WTC11 (cell line): ENCODE results near the gene FHIT. TPM values are rescaled to one million over a fixed set of nuclear protein-coding genes. Genes with fewer than 3 reads are reported as not detected.

Source experiments
- ATAC-seq: fragments of 200-7000 bp; cut with Tn5 transposase; 2 replicates; pipeline ENCODE4 v1.10.0; 2021; ENCODE audit warnings: mild to moderate bottlenecking, moderate library complexity
- CTCF ChIA-PET: fragments of 300-600 bp; sonication (Branson Sonifier 250); formaldehyde crosslinking; loops from one replicate; lab custom pipeline; 2021; ENCODE audit warnings: antibody characterized with exemption; lab: Charles Lee
- POLR2A ChIA-PET: fragments of 350-600 bp; sonication (Branson Sonifier 250); formaldehyde crosslinking; loops from one replicate; lab custom pipeline; 2021; ENCODE audit warnings: antibody characterized with exemption; lab: Charles Lee
- DNase-seq: peaks from one replicate; pipeline ENCODE4 v3.0.0; 2021; ENCODE audit warnings: low spot score
- H3K27ac Mint-ChIP-seq: 2 replicates; pipeline ENCODE4 v1.8.0; 2021; ENCODE audit warnings: mixed read lengths
- H3K27me3 Mint-ChIP-seq: 2 replicates; pipeline ENCODE4 v1.8.0; 2021; ENCODE audit warnings: low read depth, mild to moderate bottlenecking, moderate library complexity, mixed read lengths
- H3K36me3 Mint-ChIP-seq: 2 replicates; pipeline ENCODE4 v1.8.0; 2021; ENCODE audit warnings: mixed read lengths
- H3K4me1 Mint-ChIP-seq: 2 replicates; pipeline ENCODE4 v1.8.0; 2022; ENCODE audit warnings: mixed read lengths
- H3K4me3 Mint-ChIP-seq: 2 replicates; pipeline ENCODE4 v1.8.0; 2021; ENCODE audit warnings: mild to moderate bottlenecking, moderate library complexity, mixed read lengths
- H3K9me3 Mint-ChIP-seq: 2 replicates; pipeline ENCODE4 v1.8.0; 2021; ENCODE audit warnings: mixed read lengths
- CDX4 ChIP-seq: fragments of 250-450 bp; sonication (Bioruptor Pico); IDR thresholded peaks from 2 replicates; pipeline ENCODE4 v1.9.0; 2021; ENCODE audit warnings: moderate library complexity, mild to moderate bottlenecking, inconsistent platforms, borderline replicate concordance
- E2F4 ChIP-seq: sonication (generic); formaldehyde crosslinking; IDR thresholded peaks from 2 replicates; pipeline ENCODE4 v1.8.1; 2022; ENCODE audit warnings: low read depth, mild to moderate bottlenecking, moderate library complexity, missing genetic modification reagents, borderline replicate concordance
- FOXK1 ChIP-seq: sonication (generic); formaldehyde crosslinking; IDR thresholded peaks from 2 replicates; pipeline ENCODE4 v1.8.0; 2022; ENCODE audit warnings: mild to moderate bottlenecking, moderate library complexity, missing genetic modification reagents
- GRHL2 ChIP-seq: fragments of 250-450 bp; sonication (Bioruptor Pico); IDR thresholded peaks from 2 replicates; pipeline ENCODE4 v1.8.0; 2022; ENCODE audit warnings: mild to moderate bottlenecking, moderate library complexity; ENCODE audit not compliant: insufficient replicate concordance, severe bottlenecking
- NR1H2 ChIP-seq: sonication (generic); formaldehyde crosslinking; IDR thresholded peaks from 2 replicates; pipeline ENCODE4 v1.9.0; 2021; ENCODE audit warnings: mild to moderate bottlenecking, moderate library complexity, missing genetic modification reagents
- OVOL2 ChIP-seq: fragments of 250-450 bp; sonication (Bioruptor Pico); IDR thresholded peaks from 2 replicates; pipeline ENCODE4 v1.9.0; 2021; ENCODE audit warnings: mild to moderate bottlenecking, borderline replicate concordance
- SOX15 ChIP-seq: fragments of 250-450 bp; sonication (Bioruptor Pico); IDR thresholded peaks from 2 replicates; pipeline ENCODE4 v1.9.0; 2021; ENCODE audit warnings: mild to moderate bottlenecking
- USF2 ChIP-seq: sonication (generic); formaldehyde crosslinking; IDR thresholded peaks from 2 replicates; pipeline ENCODE4 v1.8.1; 2023; ENCODE audit warnings: mild to moderate bottlenecking, missing genetic modification reagents, moderate library complexity
- ZNF138 ChIP-seq: sonication (generic); formaldehyde crosslinking; conservative IDR thresholded peaks from 2 replicates; pipeline ENCODE4 v1.8.1; 2022; ENCODE audit warnings: mild to moderate bottlenecking, moderate library complexity, missing genetic modification reagents
- ZNF281 ChIP-seq: sonication (generic); formaldehyde crosslinking; IDR thresholded peaks from 2 replicates; pipeline ENCODE4 v1.8.0; 2023; ENCODE audit warnings: mild to moderate bottlenecking, missing genetic modification reagents
- total RNA-seq: library from RNA; stranded (reverse); gene quantifications from 3 replicates; pipeline ENCODE4 v1.2.3, GENCODE V29; 2021
- TF ChIP-seq, protein P1 (sequence below): sonication (generic); formaldehyde crosslinking; IDR thresholded peaks from 2 replicates; pipeline ENCODE4 v1.8.1; 2023; ENCODE audit warnings: mild to moderate bottlenecking, missing genetic modification reagents
- TF ChIP-seq, protein P2 (sequence below): fragments of 250-450 bp; sonication (Bioruptor Pico); IDR thresholded peaks from 2 replicates; pipeline ENCODE4 v1.8.0; 2021; ENCODE audit warnings: mild to moderate bottlenecking
- TF ChIP-seq, protein P3 (sequence below): sonication (generic); formaldehyde crosslinking; IDR thresholded peaks from 2 replicates; pipeline ENCODE4 v1.8.1; 2022; ENCODE audit warnings: mild to moderate bottlenecking, missing genetic modification reagents, moderate library complexity, borderline replicate concordance

The FHIT gene
- total RNA-seq, 1 experiment from 2014 or later = 2.6 TPM

- Mint-ChIP-seq H3K4me1 (peaks cover 7% of the 10 kb centered on the region), H3K9me3 (peaks cover 7% of the 10 kb centered on the region), H3K36me3 (no peaks in the 10 kb centered on the region), H3K4me3 (no peak overlapping the region), H3K27ac (no peak overlapping the region), H3K27me3 (no peaks in the 10 kb centered on the region)
- ChIA-PET CTCF (no interaction called here), POLR2A (no interaction called here)
- TF ChIP-seq FOXK1 = no peak
- TF ChIP-seq, protein P1, sequence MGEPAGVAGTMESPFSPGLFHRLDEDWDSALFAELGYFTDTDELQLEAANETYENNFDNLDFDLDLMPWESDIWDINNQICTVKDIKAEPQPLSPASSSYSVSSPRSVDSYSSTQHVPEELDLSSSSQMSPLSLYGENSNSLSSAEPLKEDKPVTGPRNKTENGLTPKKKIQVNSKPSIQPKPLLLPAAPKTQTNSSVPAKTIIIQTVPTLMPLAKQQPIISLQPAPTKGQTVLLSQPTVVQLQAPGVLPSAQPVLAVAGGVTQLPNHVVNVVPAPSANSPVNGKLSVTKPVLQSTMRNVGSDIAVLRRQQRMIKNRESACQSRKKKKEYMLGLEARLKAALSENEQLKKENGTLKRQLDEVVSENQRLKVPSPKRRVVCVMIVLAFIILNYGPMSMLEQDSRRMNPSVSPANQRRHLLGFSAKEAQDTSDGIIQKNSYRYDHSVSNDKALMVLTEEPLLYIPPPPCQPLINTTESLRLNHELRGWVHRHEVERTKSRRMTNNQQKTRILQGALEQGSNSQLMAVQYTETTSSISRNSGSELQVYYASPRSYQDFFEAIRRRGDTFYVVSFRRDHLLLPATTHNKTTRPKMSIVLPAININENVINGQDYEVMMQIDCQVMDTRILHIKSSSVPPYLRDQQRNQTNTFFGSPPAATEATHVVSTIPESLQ (CRISPR knock-in tag) = no peak
- TF ChIP-seq ZNF281 (CRISPR knock-in tag) = no peak
- TF ChIP-seq, protein P2, sequence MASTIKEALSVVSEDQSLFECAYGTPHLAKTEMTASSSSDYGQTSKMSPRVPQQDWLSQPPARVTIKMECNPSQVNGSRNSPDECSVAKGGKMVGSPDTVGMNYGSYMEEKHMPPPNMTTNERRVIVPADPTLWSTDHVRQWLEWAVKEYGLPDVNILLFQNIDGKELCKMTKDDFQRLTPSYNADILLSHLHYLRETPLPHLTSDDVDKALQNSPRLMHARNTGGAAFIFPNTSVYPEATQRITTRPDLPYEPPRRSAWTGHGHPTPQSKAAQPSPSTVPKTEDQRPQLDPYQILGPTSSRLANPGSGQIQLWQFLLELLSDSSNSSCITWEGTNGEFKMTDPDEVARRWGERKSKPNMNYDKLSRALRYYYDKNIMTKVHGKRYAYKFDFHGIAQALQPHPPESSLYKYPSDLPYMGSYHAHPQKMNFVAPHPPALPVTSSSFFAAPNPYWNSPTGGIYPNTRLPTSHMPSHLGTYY (CRISPR knock-in tag) = no peak
- no peak for TF ChIP-seq CDX4 (CRISPR knock-in tag)
- no peak for TF ChIP-seq SOX15 (CRISPR knock-in tag)
- ATAC-seq (no peak), DNase-seq (no peak)
Measured at GRCh38 chr3:60803216-60804173, 447.8 kb downstream of the FHIT start.

- ChIA-PET CTCF (no interaction called here), POLR2A (no interaction called here)
- peaks cover 7% of the 10 kb centered on the region for H3K9me3 Mint-ChIP-seq
- H3K27me3 Mint-ChIP-seq = no peaks in the 10 kb centered on the region
- peaks cover 7% of the 10 kb centered on the region for H3K4me1 Mint-ChIP-seq
- H3K4me3 Mint-ChIP-seq = no peak overlapping the region
- ATAC-seq = no peak
- DNase-seq = no peak
- H3K36me3 Mint-ChIP-seq = no peaks in the 10 kb centered on the region
- TF ChIP-seq NR1H2 (CRISPR knock-in tag) (no peak), ZNF138 (CRISPR knock-in tag) (no peak), E2F4 (CRISPR knock-in tag) (no peak), USF2 (CRISPR knock-in tag) (0 out of 2 replicates have a peak, but pooled peaks have one; percentile 14), GRHL2 (CRISPR knock-in tag) (no peak), OVOL2 (CRISPR knock-in tag) (no peak), FOXK1 (no peak)
- TF ChIP-seq, protein P3, sequence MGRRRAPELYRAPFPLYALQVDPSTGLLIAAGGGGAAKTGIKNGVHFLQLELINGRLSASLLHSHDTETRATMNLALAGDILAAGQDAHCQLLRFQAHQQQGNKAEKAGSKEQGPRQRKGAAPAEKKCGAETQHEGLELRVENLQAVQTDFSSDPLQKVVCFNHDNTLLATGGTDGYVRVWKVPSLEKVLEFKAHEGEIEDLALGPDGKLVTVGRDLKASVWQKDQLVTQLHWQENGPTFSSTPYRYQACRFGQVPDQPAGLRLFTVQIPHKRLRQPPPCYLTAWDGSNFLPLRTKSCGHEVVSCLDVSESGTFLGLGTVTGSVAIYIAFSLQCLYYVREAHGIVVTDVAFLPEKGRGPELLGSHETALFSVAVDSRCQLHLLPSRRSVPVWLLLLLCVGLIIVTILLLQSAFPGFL = no peak
- TF ChIP-seq, all 79 proteins: peak for 1
- no peak overlapping the region for H3K27ac Mint-ChIP-seq
Measured at GRCh38 chr3:60801307-60801706, 449.9 kb downstream of the FHIT start.
